Breast epithelium (tissue), 4 donors: Measurements from ENCODE around the gene HDC. TPM values are rescaled to one million over a fixed set of nuclear protein-coding genes. Genes with fewer than 3 reads are reported as not detected.

Source experiments
- DNase-seq, 2 donors: peaks; one replicate each; pipeline ENCODE4 v3.0.0-alpha.2; 2019; ENCODE audit warnings: low spot score in 2 of 2
- H3K27ac ChIP-seq, 2 donors: fragments of 200-600 bp; sonication (generic) in 1 of 2; one replicate each; pipeline ENCODE4 v1.5.1; 2016 to 2019; ENCODE audit warnings: mild to moderate bottlenecking in 1 of 2
- H3K27me3 ChIP-seq, 2 donors: fragments of 200-600 bp; sonication (generic) in 1 of 2; one replicate each; pipeline versions ENCODE4 v1.5.1 to v1.6.0; 2017 to 2019; ENCODE audit warnings: control low read depth in 1 of 2, mild to moderate bottlenecking in 1 of 2
- H3K36me3 ChIP-seq: fragments of 200-600 bp; one replicate; pipeline ENCODE4 v1.5.1; 2019
- H3K4me1 ChIP-seq, 2 donors: fragments of 200-600 bp; sonication (generic); one replicate each; pipeline ENCODE4 v1.5.1; 2016 to 2019; ENCODE audit warnings: control low read depth in 1 of 2
- H3K4me3 ChIP-seq, 3 donors: fragments of 200-600 bp; sonication (generic); 1 replicate in 2 of 3; 2 replicates in 1 of 3; pipeline ENCODE4 v1.5.1; 2016 to 2019; ENCODE audit warnings: mild to moderate bottlenecking in 3 of 3, moderate library complexity in 2 of 3
- H3K9me3 ChIP-seq, 2 donors: fragments of 200-600 bp; sonication (generic) in 1 of 2; one replicate each; pipeline ENCODE4 v1.5.1; 2016 to 2019; ENCODE audit warnings: control low read depth in 1 of 2
- POLR2A ChIP-seq: fragments of 450-650 bp; IDR thresholded peaks from one replicate; pipeline ENCODE4 v1.6.1; 2016; ENCODE audit warnings: antibody characterized with exemption, mild to moderate bottlenecking, moderate library complexity
- POLR2AphosphoS5 ChIP-seq, 3 donors: sonication (generic); formaldehyde crosslinking; IDR thresholded peaks; one replicate each; pipeline ENCODE4 v1.6.1; 2017; ENCODE audit warnings: antibody characterized with exemption in 3 of 3
- intact Hi-C: fragments of 100-400 bp; cut with DNase I; formaldehyde crosslinking; loops from one replicate; pipeline ENCODE4 v1.15.1; 2023; ENCODE audit warnings: low total_unique reads
- total RNA-seq, 3 donors: library from RNA; depleted of rRNA; stranded (reverse); fragments of >200 nt; gene quantifications; one replicate each; pipeline ENCODE4 v1.1.0, GENCODE V29; 2016
- TF ChIP-seq, protein P1 (sequence below), 3 donors: fragments of 450-650 bp; IDR thresholded peaks; one replicate each; pipeline ENCODE4 v1.5.1; 2016 to 2017; ENCODE audit warnings: antibody characterized with exemption in 3 of 3, mild to moderate bottlenecking in 3 of 3, moderate library complexity in 3 of 3

HDC gene
- total RNA-seq, 3 donors from 2014 or later = 1.0 to 11.0 TPM; not detected in 1

DNA sequence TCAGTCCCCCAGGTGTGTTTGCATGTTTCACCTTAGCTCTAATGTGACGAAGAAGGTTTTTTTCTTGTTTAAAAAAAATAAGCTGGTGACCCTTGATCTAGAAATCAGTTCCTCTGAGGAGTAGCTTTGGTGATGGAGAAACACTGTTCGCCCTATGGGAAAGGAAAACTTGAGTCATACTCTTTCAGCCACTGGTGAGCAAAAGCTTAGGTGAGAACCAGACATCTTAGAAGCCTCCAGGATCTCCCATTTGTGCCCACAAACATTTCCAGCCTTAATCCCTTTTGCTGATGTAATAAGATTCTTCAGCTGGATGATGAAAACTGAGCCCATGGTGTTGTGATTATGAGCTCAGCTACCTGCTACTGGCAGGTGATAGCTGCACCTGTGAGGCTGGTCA is 45.7 kb downstream of the HDC start:
- Histone ChIP-seq H3K27me3 (no peaks in the 10 kb centered on the region), H3K4me3 (no peak overlapping the region), H3K36me3 (no peaks in the 10 kb centered on the region), H3K27ac (no peak overlapping the region), H3K9me3 (no peaks in the 10 kb centered on the region), H3K4me1 (no peaks in the 10 kb centered on the region)
- intact Hi-C loops = no loop called here
- TF ChIP-seq POLR2A (no peak), POLR2AphosphoS5 (IDR thresholded peaks at IDR 0.05) (no peak)
- TF ChIP-seq, protein P1, sequence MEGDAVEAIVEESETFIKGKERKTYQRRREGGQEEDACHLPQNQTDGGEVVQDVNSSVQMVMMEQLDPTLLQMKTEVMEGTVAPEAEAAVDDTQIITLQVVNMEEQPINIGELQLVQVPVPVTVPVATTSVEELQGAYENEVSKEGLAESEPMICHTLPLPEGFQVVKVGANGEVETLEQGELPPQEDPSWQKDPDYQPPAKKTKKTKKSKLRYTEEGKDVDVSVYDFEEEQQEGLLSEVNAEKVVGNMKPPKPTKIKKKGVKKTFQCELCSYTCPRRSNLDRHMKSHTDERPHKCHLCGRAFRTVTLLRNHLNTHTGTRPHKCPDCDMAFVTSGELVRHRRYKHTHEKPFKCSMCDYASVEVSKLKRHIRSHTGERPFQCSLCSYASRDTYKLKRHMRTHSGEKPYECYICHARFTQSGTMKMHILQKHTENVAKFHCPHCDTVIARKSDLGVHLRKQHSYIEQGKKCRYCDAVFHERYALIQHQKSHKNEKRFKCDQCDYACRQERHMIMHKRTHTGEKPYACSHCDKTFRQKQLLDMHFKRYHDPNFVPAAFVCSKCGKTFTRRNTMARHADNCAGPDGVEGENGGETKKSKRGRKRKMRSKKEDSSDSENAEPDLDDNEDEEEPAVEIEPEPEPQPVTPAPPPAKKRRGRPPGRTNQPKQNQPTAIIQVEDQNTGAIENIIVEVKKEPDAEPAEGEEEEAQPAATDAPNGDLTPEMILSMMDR (IDR thresholded peaks at IDR 0.05) = no peak
- no peak for DNase-seq

DNA sequence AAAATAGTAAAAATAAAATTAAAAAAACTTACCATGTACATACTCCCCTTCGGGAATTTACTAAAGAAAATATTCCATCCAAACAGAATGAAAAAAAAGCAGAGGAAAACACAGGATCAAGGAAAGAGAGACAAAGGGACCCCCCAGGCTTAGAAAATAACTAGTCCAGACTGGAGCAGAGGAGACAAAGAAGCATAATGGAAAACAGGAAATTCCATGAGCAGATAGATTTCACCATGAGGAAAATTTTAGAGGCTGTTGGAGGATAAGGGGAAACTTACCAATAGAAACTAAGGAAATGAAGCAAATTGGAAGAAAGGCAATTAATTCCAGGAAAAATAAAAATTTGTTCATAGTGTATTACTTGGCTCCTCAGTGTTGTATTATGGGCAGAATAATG is 46.8 kb downstream of the HDC start:
- H3K27ac ChIP-seq = no peak overlapping the region
- no peak for DNase-seq
- H3K36me3 ChIP-seq = no peaks in the 10 kb centered on the region
- intact Hi-C loops = no loop called here
- no peaks in the 10 kb centered on the region for H3K4me1 ChIP-seq
- TF ChIP-seq POLR2AphosphoS5 (IDR thresholded peaks at IDR 0.05) = no peak
- TF ChIP-seq, protein P1 (IDR thresholded peaks at IDR 0.05) = no peak
- TF ChIP-seq POLR2A = no peak
- H3K27me3 ChIP-seq = no peaks in the 10 kb centered on the region
- H3K9me3 ChIP-seq = no peaks in the 10 kb centered on the region
- no peak overlapping the region for H3K4me3 ChIP-seq

DNA sequence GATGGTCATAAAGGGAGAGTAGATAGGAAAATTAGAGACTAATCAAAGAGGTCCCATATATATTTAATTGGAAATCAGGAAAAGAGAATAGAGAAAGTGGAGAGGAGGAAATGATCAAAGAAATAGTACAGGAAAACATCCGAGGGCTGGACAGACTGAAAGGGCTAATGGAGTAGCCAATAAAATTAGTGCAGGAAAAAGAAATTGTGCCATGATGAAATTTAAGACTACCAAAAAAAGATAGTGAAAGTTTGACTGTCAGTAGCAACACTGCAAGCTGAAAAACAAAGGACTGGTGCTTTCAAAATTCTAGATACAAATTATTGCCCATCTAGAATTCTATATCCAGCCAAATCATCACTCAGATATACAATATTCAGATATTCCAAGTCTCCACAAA is 47.2 kb downstream of the HDC start:
- H3K4me1 ChIP-seq = no peaks in the 10 kb centered on the region
- no peaks in the 10 kb centered on the region for H3K36me3 ChIP-seq
- H3K27ac ChIP-seq = no peak overlapping the region
- TF ChIP-seq POLR2AphosphoS5 (IDR thresholded peaks at IDR 0.05) (no peak), POLR2A (no peak)
- TF ChIP-seq, protein P1 (IDR thresholded peaks at IDR 0.05) = no peak
- H3K27me3 ChIP-seq = no peaks in the 10 kb centered on the region
- H3K4me3 ChIP-seq = no peak overlapping the region
- H3K9me3 ChIP-seq = no peaks in the 10 kb centered on the region
- intact Hi-C loops = no loop called here
- DNase-seq = no peak

DNA sequence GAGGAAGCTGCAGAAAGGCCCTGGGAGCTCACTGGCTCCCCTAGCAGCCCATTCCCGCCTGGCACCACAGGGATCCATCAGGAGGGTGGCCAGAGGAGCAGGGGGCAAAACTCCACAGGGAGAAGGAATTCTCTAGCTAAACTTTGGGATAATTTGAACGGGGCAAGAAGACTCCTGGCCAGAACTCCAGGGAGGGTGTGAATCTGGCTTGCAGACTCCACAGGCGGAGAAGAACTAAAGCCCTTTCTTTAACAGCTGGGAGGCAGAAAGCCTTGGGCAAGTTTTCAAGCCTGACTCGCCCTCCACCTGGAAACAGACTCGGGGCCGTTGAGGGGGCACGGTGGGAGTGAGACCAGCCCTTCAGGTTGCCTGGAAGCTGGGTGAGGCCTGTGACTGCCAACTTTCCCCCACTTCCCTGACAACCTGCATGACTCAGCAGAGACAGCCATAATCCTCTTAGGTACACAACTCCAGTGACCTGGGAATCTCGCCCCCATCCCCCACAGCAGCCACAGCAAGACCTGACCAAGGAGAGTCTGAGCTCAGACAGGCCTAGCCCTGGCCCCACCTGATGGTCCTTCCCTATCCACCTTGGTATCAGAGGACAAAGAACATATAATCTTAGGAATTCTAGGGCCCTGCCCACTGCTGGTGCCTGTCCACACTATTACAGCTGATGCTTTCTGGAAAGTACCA is 54.9 kb downstream of the HDC start:
- Histone ChIP-seq H3K36me3 (no peaks in the 10 kb centered on the region), H3K4me3 (no peak overlapping the region), H3K9me3 (peaks cover 5 to 6% of the 10 kb centered on the region in 2 donors), H3K4me1 (no peaks in the 10 kb centered on the region), H3K27me3 (no peaks in the 10 kb centered on the region), H3K27ac (no peak overlapping the region)
- peak in 1 of 2 donors; percentile 63 for DNase-seq
- intact Hi-C loops = no loop called here
- TF ChIP-seq, protein P1 (IDR thresholded peaks at IDR 0.05) = no peak
- no peak for TF ChIP-seq POLR2AphosphoS5 (IDR thresholded peaks at IDR 0.05)
- TF ChIP-seq POLR2A = no peak

DNA sequence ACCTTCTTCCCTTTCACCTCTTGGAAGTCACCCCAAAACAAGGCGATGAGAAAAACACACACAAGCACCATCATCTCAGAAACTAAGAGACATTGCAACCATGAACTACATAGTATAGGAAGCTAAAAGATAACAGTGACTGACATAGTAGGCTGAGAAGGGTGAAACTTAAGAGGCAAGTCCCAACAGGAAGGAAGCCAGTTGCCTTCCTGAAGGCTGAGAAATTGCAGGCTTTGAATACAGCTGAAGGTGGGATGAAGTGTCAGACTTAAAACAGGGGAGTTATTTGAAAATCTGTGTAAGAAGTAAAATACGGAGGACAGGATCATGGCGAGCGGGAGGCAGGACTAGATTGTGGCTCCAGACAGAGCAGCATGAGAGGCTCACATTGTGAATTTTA is 55.7 kb downstream of the HDC start:
- H3K4me1 ChIP-seq = no peaks in the 10 kb centered on the region
- H3K36me3 ChIP-seq = no peaks in the 10 kb centered on the region
- intact Hi-C loops = no loop called here
- no peak overlapping the region for H3K4me3 ChIP-seq
- peaks cover 5 to 6% of the 10 kb centered on the region in 2 donors for H3K9me3 ChIP-seq
- DNase-seq = no peak
- H3K27ac ChIP-seq = no peak overlapping the region
- TF ChIP-seq POLR2AphosphoS5 (IDR thresholded peaks at IDR 0.05) (no peak), POLR2A (no peak)
- TF ChIP-seq, protein P1 (IDR thresholded peaks at IDR 0.05) = no peak
- H3K27me3 ChIP-seq = no peaks in the 10 kb centered on the region
